HEK293 (cell line): ENCODE results near the gene ANAPC2.

Experiments used
- BCL11B ChIP-seq: fragments of 450-650 bp; formaldehyde crosslinking; IDR thresholded peaks from 2 replicates; pipeline ENCODE4 v1.5.1; 2016; ENCODE audit warnings: low read depth, missing biosample characterization, missing genetic modification characterization
- BCL6B ChIP-seq: fragments of 450-650 bp; formaldehyde crosslinking; IDR thresholded peaks from 2 replicates; pipeline ENCODE4 v1.5.1; 2017; ENCODE audit warnings: missing biosample characterization, missing genetic modification characterization
- GLIS1 ChIP-seq: fragments of 450-650 bp; formaldehyde crosslinking; IDR thresholded peaks from 2 replicates; pipeline ENCODE4 v1.5.1; 2016; ENCODE audit warnings: missing biosample characterization, missing genetic modification characterization
- INSM2 ChIP-seq: fragments of 450-650 bp; formaldehyde crosslinking; IDR thresholded peaks from 2 replicates; pipeline ENCODE4 v1.5.1; 2016; ENCODE audit warnings: missing biosample characterization, missing genetic modification characterization
- KLF9 ChIP-seq: fragments of 450-650 bp; formaldehyde crosslinking; IDR thresholded peaks from 2 replicates; pipeline ENCODE4 v1.5.1; 2016; ENCODE audit warnings: missing biosample characterization, missing genetic modification characterization, low read depth
- OSR2 ChIP-seq: fragments of 450-650 bp; formaldehyde crosslinking; IDR thresholded peaks from 2 replicates; pipeline ENCODE4 v1.5.1; 2016; ENCODE audit warnings: missing biosample characterization, missing genetic modification characterization
- OVOL3 ChIP-seq: fragments of 450-650 bp; formaldehyde crosslinking; IDR thresholded peaks from 2 replicates; pipeline ENCODE4 v1.5.1; 2016; ENCODE audit warnings: missing biosample characterization, missing genetic modification characterization
- REPIN1 ChIP-seq: fragments of 450-650 bp; formaldehyde crosslinking; IDR thresholded peaks from 2 replicates; pipeline ENCODE4 v1.5.1; 2017; ENCODE audit warnings: missing biosample characterization, missing genetic modification characterization, low read depth
- REST ChIP-seq: fragments of 450-650 bp; formaldehyde crosslinking; IDR thresholded peaks from 2 replicates; pipeline ENCODE4 v1.5.1; 2016; ENCODE audit warnings: missing biosample characterization, missing genetic modification characterization
- SCRT1 ChIP-seq: fragments of 450-650 bp; formaldehyde crosslinking; IDR thresholded peaks from 2 replicates; pipeline ENCODE4 v1.5.1; 2016; ENCODE audit warnings: missing biosample characterization, missing genetic modification characterization, borderline replicate concordance
- SCRT2 ChIP-seq: fragments of 450-650 bp; formaldehyde crosslinking; IDR thresholded peaks from 2 replicates; pipeline ENCODE4 v1.5.1; 2016; ENCODE audit warnings: missing biosample characterization, missing genetic modification characterization
- SETDB1 ChIP-seq: IDR thresholded peaks from one replicate; pipeline ENCODE4 v1.6.1; 2017; ENCODE audit warnings: mild to moderate bottlenecking, low read length, moderate library complexity, mixed read lengths; ENCODE audit not compliant: insufficient read length
- ZFHX2 ChIP-seq: fragments of 450-650 bp; formaldehyde crosslinking; conservative IDR thresholded peaks from 2 replicates; pipeline ENCODE4 v1.5.1; 2016; ENCODE audit warnings: missing biosample characterization, missing genetic modification characterization
- ZNF16 ChIP-seq: fragments of 450-650 bp; formaldehyde crosslinking; IDR thresholded peaks from 2 replicates; pipeline ENCODE4 v1.5.1; 2016; ENCODE audit warnings: low read depth, missing biosample characterization, missing genetic modification characterization
- ZNF214 ChIP-seq: fragments of 450-650 bp; formaldehyde crosslinking; IDR thresholded peaks from 2 replicates; pipeline ENCODE4 v1.5.1; 2017; ENCODE audit warnings: missing biosample characterization, mild to moderate bottlenecking, missing genetic modification characterization, borderline replicate concordance
- ZNF266 ChIP-seq: fragments of 450-650 bp; formaldehyde crosslinking; IDR thresholded peaks from 2 replicates; pipeline ENCODE4 v1.5.1; 2016; ENCODE audit warnings: missing biosample characterization, missing genetic modification characterization, low read depth
- ZNF324 ChIP-seq: fragments of 450-650 bp; formaldehyde crosslinking; IDR thresholded peaks from 2 replicates; pipeline ENCODE4 v1.5.1; 2016; ENCODE audit warnings: missing biosample characterization, missing genetic modification characterization
- ZNF416 ChIP-seq: fragments of 450-650 bp; formaldehyde crosslinking; IDR thresholded peaks from 2 replicates; pipeline ENCODE4 v1.5.1; 2016; ENCODE audit warnings: missing biosample characterization, missing genetic modification characterization
- ZNF473 ChIP-seq: fragments of 450-650 bp; formaldehyde crosslinking; IDR thresholded peaks from 2 replicates; pipeline ENCODE4 v1.5.1; 2017; ENCODE audit warnings: missing biosample characterization, missing genetic modification characterization
- ZNF624 ChIP-seq: fragments of 450-650 bp; formaldehyde crosslinking; IDR thresholded peaks from 2 replicates; pipeline ENCODE4 v1.5.1; 2017; ENCODE audit warnings: missing biosample characterization, missing genetic modification characterization
- ZNF677 ChIP-seq: fragments of 450-650 bp; IDR thresholded peaks from 2 replicates; pipeline ENCODE4 v1.5.0; 2018; ENCODE audit warnings: missing biosample characterization, mild to moderate bottlenecking, missing genetic modification characterization, moderate library complexity
- ZNF704 ChIP-seq: fragments of 450-650 bp; formaldehyde crosslinking; IDR thresholded peaks from 2 replicates; pipeline ENCODE4 v1.5.1; 2016; ENCODE audit warnings: missing biosample characterization, missing genetic modification characterization
- ZNF707 ChIP-seq: fragments of 450-650 bp; formaldehyde crosslinking; IDR thresholded peaks from 2 replicates; pipeline ENCODE4 v1.5.1; 2016; ENCODE audit warnings: missing biosample characterization, missing genetic modification characterization
- ZNF747 ChIP-seq: fragments of 450-650 bp; formaldehyde crosslinking; IDR thresholded peaks from 2 replicates; pipeline ENCODE4 v1.5.1; 2016; ENCODE audit warnings: missing biosample characterization, missing genetic modification characterization
- ZNF768 ChIP-seq: fragments of 450-650 bp; formaldehyde crosslinking; IDR thresholded peaks from 2 replicates; pipeline ENCODE4 v1.5.1; 2018; ENCODE audit warnings: missing biosample characterization, mild to moderate bottlenecking, missing genetic modification characterization
- ZNF791 ChIP-seq: fragments of 450-650 bp; formaldehyde crosslinking; IDR thresholded peaks from 2 replicates; pipeline ENCODE4 v1.5.1; 2016; ENCODE audit warnings: missing biosample characterization, missing genetic modification characterization
- ZSCAN30 ChIP-seq: fragments of 450-650 bp; IDR thresholded peaks from 2 replicates; pipeline ENCODE4 v1.5.1; 2018; ENCODE audit warnings: missing biosample characterization, mild to moderate bottlenecking, missing genetic modification characterization, moderate library complexity
- TF ChIP-seq, protein P1 (sequence below): fragments of 450-650 bp; formaldehyde crosslinking; IDR thresholded peaks from 2 replicates; pipeline ENCODE4; 2016; ENCODE audit warnings: missing biosample characterization, missing genetic modification characterization
- TF ChIP-seq, protein P2 (sequence below): fragments of 450-650 bp; formaldehyde crosslinking; IDR thresholded peaks from 2 replicates; pipeline ENCODE4 v1.5.1; 2016; ENCODE audit warnings: missing biosample characterization, missing genetic modification characterization
- TF ChIP-seq, protein P3 (sequence below): fragments of 450-650 bp; formaldehyde crosslinking; optimal IDR thresholded peaks from 2 replicates; pipeline ENCODE3; 2016; ENCODE audit warnings: missing biosample characterization, mild to moderate bottlenecking, missing genetic modification characterization

ANAPC2 gene

GRCh38 chr9:137188086-137188489, 272 bp downstream of the ANAPC2 start (continued):
- TF ChIP-seq REPIN1 (no peak), INSM2 (tag by site-specific recombination) (no peak), REST (tag by site-specific recombination) (peak; percentile 84), ZNF324 (tag by site-specific recombination) (no peak), ZNF624 (tag by site-specific recombination) (no peak), ZNF266 (no peak), ZNF704 (tag by site-specific recombination) (no peak), BCL6B (no peak), ZNF16 (no peak), BCL11B (tag by site-specific recombination) (no peak), ZNF677 (tag by site-specific recombination) (no peak), ZNF416 (tag by site-specific recombination) (no peak), ZNF473 (tag by site-specific recombination) (no peak), ZNF791 (tag by site-specific recombination) (no peak), ZNF768 (tag by site-specific recombination) (no peak), ZNF214 (no peak), OVOL3 (tag by site-specific recombination) (no peak), ZNF747 (no peak), KLF9 (no peak), SCRT2 (no peak), ZNF707 (no peak), SCRT1 (tag by site-specific recombination) (no peak), GLIS1 (tag by site-specific recombination) (no peak), ZSCAN30 (tag by site-specific recombination) (no peak), OSR2 (tag by site-specific recombination) (no peak), SETDB1 (no peak), ZFHX2 (tag by site-specific recombination) (no peak)
- TF ChIP-seq, protein P1, sequence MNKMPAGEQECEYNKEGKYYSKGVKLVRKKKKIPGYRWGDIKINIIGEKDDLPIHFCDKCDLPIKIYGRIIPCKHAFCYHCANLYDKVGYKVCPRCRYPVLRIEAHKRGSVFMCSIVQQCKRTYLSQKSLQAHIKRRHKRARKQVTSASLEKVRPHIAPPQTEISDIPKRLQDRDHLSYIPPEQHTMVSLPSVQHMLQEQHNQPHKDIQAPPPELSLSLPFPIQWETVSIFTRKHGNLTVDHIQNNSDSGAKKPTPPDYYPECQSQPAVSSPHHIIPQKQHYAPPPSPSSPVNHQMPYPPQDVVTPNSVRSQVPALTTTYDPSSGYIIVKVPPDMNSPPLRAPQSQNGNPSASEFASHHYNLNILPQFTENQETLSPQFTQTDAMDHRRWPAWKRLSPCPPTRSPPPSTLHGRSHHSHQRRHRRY, result 0 out of 2 replicates have a peak, but pooled peaks have one; percentile 43
- TF ChIP-seq, protein P2, sequence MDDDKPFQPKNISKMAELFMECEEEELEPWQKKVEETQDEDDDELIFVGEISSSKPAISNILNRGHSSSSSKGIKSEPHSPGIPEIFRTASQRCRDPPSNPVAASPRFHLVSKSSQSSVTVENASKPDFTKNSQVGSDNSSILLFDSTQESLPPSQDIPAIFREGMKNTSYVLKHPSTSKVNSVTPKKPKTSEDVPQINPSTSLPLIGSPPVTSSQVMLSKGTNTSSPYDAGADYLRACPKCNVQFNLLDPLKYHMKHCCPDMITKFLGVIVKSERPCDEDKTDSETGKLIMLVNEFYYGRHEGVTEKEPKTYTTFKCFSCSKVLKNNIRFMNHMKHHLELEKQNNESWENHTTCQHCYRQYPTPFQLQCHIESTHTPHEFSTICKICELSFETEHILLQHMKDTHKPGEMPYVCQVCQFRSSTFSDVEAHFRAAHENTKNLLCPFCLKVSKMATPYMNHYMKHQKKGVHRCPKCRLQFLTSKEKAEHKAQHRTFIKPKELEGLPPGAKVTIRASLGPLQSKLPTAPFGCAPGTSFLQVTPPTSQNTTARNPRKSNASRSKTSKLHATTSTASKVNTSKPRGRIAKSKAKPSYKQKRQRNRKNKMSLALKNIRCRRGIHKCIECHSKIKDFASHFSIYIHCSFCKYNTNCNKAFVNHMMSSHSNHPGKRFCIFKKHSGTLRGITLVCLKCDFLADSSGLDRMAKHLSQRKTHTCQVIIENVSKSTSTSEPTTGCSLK (tag by site-specific recombination), result no peak
- TF ChIP-seq, protein P3, sequence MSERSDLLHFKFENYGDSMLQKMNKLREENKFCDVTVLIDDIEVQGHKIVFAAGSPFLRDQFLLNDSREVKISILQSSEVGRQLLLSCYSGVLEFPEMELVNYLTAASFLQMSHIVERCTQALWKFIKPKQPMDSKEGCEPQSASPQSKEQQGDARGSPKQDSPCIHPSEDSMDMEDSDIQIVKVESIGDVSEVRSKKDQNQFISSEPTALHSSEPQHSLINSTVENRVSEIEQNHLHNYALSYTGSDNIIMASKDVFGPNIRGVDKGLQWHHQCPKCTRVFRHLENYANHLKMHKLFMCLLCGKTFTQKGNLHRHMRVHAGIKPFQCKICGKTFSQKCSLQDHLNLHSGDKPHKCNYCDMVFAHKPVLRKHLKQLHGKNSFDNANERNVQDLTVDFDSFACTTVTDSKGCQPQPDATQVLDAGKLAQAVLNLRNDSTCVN (tag by site-specific recombination), result no peak
